Endometrium (tissue), 2 donors: ENCODE results near the gene PYGO2.
"Not testable (repeated sequence)": the region's sequence is repeated elsewhere in the genome, so short reads cannot be mapped to it uniquely, and the experiment has no call there.

ENCODE experiments used
- FAIRE-seq: peaks from 2 replicates; lab custom pipeline; 2012; peaks lifted over from hg19 to GRCh38; lab: Jason Lieb, UNC
- donor health status: control.
- donor health status: control.

PYGO2 gene

DNA sequence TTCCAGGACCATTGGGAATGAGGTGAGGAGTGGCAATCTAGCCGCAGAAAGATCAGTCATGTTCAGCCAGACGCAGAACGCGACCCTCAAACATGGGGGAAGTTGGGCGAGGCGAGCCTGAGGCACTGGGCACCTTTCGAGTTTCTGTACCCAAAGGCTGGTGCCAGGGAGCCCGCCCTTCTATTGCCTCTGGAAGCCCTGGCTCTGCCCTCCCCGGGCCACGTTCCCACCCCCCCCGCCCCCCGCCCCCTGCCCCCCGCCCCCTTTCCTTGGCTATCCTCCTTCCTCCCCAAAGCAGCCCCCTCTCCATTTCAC lies 38.8 kb upstream of the PYGO2 start:
- no peak for FAIRE-seq

DNA sequence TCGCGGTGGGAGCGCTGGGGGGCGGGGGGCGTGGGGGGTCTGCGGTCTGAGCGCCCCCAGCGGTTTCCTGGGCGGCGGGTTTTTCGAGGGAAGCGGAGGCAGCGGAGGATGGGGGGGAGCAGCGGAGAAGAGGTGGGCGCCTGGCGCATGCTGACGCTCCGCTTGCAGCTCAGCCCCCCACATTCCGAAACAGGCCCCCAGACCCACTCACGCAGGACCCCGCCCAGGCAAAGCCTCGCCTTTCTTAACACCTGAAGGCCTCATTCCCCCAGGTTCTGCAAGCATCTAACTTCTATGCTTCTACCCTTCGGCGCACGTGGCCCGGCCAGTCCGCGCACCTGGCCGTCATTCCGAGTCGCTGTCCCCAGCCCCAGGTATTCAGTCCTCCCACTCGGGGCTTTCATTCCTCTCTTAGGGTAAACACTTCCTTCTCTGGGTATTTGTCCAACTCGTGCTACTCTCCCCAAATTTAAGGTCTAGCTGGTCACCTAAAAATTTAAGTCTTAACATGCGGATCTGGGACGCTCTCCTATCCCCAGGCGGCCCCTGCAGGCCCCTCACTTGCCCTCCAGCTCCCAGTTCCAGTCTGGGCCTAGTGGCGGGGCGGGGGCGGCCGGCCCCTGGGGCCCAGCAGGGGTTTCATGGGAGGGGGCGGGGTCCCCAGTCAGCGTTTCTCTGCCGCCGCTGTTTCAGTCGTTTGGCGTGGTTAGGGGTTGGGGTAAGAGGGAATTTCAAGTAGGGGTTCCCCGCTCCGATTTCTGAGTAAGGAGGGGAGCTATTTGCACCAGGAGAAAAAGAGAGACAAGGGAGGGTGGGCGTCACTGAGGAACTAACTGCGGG lies 38.2 kb upstream of the PYGO2 start:
- no peak for FAIRE-seq

DNA sequence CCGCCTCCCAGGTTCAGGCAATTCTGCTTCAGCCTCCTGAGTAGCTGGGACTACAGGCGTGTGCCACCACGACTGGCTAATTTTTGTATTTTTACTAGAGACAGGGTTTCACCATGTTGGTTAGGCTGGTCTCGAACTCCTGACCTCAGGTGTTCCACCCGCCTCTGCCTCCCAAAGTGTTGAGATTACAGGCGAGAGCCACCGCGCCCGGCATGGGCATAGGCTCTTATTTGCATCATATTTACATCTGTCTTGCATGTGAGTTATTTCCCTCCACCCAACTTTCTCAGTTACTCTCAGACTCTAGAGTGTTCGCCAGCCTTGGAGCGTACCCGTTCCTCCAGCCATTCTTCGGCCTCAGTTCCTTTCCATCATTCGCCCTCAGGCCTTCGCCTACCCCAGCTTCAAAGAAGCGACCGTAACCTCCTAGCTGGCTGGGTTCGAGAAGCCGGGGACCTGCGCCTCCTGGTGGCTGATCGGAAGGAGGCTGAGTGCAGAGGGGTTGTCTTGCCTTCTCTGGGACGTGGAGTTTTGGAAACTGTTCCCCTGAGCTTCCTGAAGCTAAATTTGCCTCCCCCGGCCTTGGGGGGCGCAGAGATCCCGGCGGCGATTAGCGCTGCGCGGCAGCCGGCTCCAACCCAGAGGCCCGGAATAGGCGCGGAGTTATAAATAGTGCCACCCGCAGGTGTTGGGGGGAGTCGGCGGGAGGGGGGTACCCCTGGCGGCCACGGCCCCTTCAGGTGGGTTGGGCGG lies 37.4 kb upstream of the PYGO2 start:
- FAIRE-seq: no peak

DNA sequence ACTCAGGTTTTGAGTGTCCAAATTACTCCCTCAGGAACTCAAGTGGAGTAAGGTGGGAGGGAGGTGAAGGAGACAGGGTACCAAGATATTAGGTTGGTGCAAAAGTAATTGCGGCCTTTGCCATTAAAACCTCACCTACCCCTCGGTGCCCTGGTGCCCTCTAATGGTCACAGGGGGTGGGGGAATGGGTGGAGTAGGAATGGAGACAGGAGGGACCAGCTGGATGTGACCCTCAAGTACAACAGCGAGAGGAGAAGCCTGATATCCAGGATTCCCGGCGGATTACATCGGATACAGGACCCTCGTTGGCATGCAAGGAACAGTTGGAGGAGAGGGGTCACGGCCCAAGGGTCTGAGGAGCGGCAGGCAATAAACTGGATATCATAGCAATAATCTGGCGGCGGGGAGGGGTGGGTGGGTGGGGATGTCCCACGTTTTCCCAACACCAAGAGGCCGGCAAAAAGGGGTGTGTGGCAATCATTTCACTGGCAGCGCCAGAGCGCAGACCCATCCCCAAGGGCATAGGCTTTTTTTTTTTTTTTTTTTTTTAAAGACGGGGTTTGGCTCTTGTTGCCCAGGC lies 36.7 kb upstream of the PYGO2 start:
- FAIRE-seq: no peak

DNA sequence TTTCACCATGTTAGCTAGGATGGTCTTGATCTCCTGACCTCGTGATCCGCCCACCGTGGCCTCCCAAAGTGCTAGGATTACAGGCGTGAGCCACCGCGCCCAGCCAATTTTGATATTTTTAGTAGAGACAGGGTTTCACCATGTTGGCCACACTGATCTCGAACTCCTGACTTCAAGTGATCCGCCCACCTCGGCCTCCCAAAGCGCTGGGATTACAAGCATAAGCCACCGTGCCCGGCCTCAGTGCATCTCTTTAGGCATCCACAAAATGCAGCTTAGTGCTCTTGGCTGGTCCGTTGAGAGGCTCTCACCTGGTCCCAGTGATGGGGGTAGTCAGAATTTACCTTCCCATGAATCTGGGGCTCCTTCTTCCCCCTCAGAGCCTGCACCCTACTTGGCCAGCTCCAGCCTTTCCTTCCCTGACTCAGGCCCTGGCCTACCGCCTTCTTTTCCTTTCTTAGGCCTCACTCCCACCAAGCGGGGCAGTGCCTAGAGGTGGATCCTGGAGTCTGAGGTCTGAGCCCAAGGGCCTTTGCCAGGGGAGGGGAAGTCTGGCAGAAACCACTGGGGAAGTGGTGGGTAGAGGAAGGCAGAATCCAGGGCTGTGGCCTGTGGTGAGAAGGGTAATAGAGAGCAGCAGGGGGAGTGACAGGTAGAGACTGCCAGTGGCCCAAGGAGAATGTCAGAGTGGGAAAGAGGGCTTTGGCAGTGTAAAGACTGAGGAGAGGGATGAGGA lies 35.6 kb upstream of the PYGO2 start:
- no peak for FAIRE-seq

DNA sequence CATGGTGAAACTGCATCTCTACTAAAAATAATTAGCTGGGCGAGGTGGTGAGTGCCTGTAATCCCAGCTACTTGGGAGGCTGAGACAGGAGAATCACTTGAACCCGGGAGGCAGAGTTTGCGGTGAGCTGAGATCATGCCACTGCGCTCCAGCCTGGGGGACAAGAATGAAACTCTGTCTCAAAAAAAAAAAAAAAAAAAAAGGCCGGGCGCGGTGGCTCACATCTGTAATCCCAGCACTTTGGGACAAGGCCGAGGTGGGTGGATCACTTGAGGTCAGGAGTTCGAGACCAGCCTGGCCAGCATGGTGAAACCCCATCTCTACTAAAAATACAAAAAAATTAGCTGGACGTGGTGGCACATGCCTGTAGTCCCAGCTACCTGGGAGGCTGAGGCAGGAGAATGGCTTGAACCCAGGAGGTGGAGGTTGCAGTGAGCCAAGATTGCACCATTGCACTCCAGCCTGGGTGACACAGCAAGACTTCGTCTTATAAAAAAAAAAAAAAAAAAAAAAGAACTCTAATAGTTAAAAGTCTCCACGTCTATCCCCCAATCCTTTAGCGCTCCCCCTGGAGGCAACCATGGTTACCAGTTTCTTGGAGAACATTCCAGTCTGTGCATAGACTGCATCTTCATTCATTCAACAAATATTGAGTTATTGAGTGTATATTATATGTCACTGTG lies 33.9 kb upstream of the PYGO2 start:
- FAIRE-seq: not testable (repeated sequence)

DNA sequence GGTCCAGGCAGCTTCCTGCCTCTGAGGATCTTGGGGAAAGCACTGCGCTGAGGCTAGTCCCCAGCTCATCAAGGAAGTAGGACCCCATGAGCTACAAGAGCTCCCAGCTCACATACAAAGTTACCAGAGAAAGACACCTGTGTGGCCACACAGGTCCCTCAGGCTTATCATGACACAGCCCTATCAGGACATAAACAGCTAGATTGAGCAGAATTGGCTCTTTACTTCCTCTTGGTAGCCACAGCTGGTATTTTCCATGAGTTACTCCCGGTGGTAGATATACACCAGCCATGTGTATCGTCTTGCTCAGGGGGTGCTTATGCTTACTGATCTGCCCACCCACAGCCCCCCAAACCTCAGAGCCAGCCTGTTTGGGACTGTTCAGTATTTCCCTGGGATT lies 33.0 kb upstream of the PYGO2 start:
- FAIRE-seq: no peak

DNA sequence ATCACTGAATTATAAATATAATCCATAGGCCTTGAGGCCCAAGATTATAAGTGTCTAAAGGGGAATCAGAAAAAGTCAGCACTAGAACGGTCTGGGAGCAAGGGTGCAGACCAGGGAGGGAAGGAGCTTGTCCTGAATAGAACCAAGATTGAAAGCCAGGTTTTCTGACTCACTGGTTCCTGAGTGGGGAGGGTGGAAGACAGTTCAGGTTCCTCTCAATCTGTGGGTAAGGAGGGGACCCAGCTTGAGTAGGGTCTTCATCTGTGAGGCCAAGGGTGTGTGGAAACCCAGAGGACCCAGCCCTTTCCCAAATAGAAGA lies 32.6 kb upstream of the PYGO2 start:
- FAIRE-seq: no peak

DNA sequence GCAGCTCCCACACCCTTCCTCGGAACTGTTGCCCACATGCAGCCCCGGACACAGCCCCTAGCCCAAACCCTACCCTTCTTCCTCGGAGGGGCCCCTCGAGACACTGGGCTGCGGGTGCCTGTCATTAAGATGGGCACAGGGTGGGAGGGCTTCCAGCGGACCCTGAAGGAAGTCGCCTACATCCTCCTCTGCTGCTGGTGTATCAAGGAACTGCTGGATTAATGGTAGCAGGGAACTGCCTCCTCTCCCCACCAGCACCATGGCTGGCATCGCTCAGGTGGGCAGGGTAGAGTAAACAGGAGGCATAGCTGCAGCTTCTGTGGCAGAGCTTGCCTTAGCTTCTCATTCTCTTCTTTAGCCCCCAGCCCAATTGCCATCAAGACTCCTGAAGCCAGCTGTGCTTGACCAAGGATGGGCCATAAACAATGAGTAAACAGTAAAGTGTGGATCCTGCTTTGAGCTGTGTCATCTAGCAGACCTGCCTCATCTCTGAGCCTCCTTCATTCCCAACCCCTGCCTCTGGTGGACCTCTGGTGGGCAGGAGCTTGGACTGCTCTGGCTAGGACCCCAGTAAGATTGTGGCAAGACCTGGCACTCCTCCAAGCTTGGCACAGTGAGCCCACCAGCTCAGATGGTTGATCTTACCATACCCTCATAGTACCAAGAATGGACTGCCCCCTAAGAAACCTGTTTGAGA lies 32.1 kb upstream of the PYGO2 start, which contains the start of gene LENEP:
Gene LENEP, plus strand, starts transcription at position 15 of the 697 bp plus-strand sequence. Its CDS starts 22 bp downstream, at position 37.
- FAIRE-seq: no peak

DNA sequence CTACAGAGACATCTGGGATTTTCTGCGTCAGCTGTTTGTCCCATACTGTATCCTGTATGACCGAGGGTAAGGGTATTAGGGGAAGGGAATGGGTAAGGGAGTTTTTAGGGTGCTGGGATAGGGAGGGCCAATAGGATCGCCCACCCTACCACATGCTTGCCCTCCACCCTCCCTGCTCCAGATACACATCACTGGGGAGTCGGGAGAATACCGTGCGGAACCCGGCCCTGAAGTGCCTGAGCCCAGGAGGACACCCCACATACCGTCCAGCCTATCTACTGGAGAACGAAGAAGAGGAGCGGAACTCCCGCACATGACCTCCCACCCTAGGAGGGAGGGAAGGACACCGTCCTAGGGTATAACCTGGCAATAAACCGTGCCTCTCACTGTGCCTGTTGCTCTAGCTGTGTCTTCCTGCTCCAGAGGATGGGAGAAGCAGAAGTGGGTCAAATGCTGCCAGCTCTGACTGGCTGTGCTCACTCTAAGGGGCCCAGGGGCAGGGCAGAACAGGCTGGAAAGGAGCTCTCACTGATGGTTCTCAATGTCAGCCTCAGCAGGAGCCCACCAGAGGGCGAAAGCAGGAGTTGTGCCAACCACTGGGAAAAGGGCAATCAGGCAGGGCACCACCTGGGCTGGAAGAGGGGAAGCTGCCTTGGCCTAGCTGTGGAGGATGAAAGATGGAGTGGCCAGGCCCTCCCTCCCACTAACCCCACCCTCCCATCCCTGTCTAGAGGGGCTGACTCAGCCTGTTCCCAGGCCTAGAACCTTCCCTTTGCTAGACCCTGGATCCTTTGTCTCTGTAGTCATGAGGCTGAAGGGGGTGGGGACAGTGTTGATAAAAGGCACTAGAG lies 31.4 kb upstream of the PYGO2 start:
- no peak for FAIRE-seq

DNA sequence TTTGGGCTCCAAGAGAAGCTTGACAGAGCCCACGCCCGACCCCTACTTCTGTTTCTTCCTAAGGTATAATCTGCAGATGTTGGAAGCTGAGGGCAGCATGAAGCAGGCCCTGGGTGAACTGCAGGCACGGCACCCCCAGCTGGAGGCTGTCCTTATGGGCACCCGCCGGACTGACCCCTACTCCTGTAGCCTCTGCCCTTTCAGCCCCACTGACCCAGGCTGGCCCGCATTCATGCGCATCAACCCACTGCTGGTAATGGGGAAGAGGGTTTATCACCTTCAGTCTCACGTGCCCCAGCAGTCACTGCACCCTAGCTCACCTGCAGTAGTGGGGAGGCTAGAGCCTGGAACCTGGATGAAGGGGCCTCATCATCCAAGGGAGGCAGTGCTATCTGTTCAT lies 28.7 kb upstream of the PYGO2 start:
- no peak for FAIRE-seq

DNA sequence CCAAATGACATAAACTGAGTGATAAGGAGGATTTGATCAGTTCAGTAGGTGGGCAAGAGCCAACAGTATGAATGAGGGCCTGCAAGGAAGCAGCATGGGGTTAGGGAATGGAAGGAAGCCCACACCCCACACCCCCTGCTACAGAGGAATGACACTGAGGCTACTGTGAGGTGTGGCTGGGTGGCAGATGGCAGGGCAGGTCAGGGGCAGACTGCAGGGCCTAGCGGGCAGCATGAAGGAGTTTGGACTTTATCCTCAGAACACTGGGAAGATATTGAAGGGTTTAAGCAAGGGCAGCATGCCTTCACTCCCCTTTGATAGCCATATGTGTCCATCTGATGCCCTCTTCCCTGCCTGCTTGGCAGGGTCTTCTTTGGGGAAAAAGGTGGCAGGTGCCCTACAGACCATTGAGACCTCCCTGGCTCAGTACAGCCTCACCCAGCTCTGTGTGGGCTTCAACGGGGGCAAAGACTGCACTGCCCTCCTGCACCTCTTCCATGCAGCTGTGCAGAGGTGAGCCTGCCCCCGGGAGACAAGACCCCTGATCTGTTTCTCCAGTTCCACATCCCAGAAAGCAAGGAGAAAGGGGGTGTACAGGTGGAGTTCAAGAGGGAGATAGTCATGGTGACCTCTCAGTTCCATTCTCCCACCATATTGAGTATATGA lies 27.7 kb upstream of the PYGO2 start:
- FAIRE-seq: no peak

DNA sequence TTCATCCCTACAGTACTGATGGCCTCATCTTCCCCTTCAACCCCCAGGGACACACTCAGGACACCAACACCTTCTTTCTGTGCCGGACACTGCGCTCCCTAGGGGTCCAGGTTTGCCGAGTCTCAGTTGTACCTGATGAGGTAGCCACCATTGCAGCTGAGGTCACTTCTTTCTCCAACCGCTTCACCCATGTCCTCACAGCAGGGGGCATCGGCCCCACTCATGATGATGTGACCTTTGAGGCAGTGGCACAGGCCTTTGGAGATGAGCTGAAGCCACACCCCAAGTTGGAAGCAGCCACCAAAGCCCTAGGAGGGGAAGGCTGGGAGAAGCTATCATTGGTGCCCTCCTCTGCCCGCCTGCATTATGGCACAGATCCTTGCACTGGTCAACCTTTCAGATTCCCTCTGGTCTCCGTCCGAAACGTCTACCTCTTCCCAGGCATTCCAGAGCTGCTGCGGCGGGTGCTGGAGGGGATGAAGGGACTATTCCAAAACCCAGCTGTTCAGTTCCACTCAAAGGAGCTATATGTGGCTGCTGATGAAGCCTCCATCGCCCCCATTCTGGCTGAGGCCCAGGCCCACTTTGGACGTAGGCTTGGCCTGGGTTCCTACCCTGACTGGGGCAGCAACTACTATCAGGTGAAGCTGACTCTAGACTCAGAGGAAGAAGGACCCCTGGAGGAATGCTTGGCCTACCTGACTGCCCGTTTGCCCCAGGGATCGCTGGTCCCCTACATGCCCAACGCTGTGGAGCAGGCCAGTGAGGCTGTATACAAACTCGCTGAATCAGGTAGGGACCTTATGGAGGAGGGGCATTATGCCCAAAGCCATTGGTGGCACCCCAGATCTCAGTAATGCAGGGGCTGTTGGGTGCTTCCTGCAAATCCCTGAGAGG lies 26.7 kb upstream of the PYGO2 start:
- FAIRE-seq: no peak

DNA sequence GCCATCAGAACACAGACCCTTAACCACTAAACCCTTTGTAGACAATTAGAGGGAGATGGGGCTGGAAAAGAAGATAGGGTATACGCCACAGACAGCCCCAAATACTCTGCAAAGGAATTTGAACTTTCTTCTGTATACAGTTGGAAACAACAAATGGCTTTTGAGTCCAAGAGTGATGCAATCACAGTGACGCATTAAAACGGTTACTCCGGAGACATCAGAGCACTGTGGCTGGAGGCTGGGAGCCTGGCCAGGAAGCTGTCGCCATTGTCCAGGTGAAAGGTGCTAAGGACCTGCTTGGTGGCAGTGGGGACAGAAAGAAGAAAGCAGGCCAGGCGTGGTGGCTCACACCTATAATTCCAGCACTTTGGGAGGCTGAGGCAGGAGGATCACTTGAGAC lies 25.7 kb upstream of the PYGO2 start:
- FAIRE-seq: no peak

DNA sequence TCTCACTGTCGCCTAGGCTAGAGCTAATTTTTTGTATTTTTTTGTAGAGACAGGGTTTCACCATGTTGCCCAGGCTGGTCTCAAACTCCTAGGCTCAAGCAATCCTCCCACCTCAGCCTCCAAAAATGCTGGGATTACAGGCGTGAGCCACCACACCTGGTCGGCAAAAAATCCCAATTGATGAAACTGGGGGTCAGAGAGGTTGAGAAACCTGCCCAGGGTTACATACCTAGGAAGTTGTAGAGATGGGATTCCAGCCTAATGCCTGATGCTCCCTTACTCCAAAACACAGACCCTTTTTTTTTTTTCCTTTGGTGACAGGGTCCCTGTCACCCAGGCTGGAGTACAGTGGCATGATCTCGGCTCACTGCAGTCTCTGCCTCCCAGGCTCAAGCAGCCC lies 25.2 kb upstream of the PYGO2 start:
- FAIRE-seq: not testable (repeated sequence)

DNA sequence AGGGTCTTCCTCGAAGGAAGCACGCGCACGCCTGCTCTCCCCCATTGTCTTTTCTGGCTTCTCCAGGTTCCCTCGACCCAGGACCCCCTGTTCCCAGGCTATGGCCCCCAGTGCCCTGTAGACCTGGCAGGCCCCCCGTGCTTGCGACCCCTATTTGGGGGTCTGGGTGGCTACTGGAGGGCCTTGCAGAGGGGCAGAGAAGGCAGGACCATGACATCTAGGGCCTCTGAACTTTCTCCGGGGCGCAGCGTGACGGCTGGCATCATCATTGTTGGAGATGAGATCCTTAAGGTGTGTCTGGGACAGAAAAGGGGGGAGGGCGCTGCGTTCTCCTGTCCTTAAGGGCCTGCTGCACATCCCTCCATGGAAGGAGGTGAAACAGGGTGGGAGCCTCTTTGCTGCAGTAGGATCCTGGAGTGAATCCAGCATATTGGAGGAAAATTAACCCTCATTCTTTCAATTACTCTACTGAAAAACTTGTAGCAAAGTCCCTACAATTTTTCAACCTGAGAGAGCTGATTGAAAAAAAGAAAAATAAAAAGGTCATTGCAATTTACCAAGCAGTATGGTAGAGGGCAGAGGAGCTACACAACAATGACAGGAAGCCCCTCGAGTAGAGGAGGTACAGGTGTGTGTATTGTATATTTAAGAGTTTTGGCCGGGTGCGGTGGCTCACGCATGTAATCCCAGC lies 22.3 kb upstream of the PYGO2 start:
- no peak for FAIRE-seq

DNA sequence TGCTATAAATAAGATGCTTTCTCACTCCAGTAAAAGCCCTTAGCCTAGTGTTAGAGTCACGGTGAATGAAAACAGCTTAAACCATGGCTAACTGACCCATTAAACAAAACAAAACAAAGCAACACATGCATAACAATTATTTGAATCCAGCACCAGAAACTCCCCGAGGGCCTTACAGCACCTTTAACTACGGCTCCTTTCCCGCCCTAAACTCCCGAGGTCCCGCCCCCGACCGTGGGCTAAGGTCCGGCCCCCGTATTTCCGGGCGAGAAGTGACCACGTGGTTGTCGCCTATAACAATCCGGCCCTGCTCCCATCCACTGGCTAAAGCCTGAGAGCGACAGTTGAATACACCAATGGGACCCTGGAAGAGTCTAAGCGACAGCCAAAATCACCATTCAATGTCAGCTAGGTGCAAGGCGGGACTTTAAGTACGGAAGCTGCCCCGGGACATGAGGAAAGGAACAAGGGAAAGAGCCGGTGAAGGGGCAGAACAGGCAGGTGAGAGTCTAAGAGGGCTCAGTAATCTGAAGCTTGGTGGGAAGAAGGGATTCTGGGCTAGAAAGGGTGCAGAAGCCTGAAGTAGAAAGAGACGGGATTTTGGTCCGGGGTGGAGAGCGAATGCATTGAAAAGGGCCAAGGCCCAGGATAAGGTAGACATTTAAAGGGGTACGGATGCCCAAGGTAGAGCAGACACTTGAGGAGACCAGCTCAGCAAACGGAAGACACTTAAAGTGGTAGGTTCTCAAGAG lies 21.5 kb upstream of the PYGO2 start, which contains the start of gene FLAD1:
Gene FLAD1, plus strand, starts transcription at position 448 of the 752 bp plus-strand sequence. CDS start 351 bp downstream, outside the sequence.
- FAIRE-seq: peak; percentile 98
